ENCODE data around the gene GRK5.
"Not testable (repeated sequence)": the region's sequence is repeated elsewhere in the genome, so short reads cannot be mapped to it uniquely, and the experiment has no call there.

The GRK5 gene

GRCh38 chr10:119207366-119207666 lies at the start of gene GRK5:
Gene GRK5, plus strand, starts transcription at chr10:119207571. Its CDS starts 347 bp downstream, at chr10:119207918.
- peak; percentile 96 for DNase-seq (ENCODE audit: low read depth)

GRCh38 chr10:119159332-119159731 lies 48.0 kb upstream of the GRK5 start:
- DNase-seq (ENCODE audit: low read depth) = no peak

- DNase-seq (ENCODE audit: low read depth) = no peak
Observed at GRCh38 chr10:119161680-119162451, 45.5 kb upstream of the GRK5 start.

- no peak for DNase-seq (ENCODE audit: low read depth)
Observed at GRCh38 chr10:119162452-119163092, 44.8 kb upstream of the GRK5 start.

DNA sequence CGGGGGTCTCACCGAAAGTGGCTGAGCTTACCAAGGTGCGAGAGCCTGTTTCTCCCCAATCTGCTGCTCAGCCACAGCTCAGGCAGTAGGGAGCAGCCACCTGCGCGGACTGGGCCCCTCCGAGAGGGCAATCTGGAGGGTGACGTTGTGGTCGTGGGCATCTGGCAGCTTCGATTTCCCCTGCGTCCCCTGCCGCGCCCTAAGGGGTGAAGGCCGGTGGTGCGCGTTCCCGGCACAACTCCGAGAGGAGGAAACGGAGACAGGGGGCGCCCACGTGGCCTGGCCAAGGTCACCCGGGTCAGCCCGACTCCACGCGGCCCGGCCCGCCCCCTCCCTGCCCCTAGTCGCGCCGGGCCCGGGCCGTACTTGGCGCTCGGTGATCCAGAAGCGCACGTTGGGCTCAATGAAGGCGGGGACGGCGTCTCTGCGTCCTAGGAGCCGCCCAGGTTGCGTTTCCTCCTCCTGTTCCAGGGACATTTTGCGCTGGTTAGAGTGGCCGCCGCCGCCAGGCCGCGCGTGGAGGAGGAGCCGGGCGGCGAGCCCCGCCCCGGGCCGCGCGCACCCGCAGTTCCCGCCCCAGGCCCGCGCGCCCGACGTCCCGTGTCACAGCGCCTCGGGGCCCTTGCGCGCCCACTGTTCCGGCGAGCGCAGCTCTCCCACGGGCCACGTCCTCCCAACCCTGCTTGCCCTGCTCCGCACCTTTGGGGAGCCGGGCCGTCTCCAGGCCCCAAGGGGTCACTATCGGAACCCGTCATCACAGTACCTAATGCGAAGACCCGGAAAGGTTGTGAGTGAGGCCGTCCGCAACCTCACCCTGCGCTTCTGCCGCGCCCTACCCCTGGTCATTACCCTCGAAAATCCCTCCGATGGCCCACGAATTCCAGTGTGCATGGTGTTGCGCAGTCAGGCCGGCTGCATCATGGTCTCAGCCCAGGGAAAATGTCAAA lies 41.9 kb upstream of the GRK5 start, which contains the start of gene SFXN4:
Gene SFXN4, minus strand, starts transcription at position 544 of the 947 bp plus-strand sequence. Its CDS starts 67 bp downstream, at position 477.
- DNase-seq (ENCODE audit: low read depth) = peak; percentile 84

DNA sequence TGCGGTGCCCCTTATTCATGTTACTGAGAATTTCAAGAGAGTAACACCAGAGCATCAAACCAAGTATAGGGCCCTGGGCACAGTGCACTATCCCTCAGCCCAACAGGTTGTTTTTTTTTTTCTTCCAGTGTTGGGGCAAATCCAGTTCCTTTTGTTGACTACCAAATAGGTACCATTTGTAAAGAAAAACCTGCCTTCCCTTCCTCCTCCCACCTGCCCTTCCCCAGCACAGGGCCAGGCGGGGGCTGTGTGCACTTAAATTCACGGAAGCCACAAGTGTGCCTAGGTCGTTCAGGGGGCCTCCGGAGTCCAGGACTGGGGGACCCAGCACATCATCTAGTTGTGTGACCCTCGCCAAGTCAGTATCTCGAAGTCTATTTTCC lies 41.3 kb upstream of the GRK5 start:
- no peak for DNase-seq (ENCODE audit: low read depth)

DNA sequence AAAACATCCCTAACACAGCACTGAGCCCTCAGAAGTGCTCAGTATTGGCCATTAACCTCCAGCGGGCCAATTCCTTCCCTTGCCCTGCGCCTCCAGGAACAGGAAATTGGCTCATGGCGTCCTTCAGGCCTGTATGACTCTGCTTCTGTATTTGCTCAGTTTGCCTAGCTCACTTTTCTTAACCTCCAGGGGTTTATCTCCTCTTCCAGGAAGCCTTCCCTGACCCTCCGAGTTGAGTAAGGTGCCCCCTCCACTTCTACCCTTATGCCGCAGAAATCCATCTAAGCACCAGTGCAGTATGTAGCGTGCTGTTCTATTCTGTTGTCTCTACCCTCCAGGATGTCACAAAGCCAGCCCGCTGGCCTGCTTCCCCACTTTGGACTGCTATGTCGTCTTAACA lies 40.8 kb upstream of the GRK5 start:
- DNase-seq (ENCODE audit: low read depth) = no peak

GRCh38 chr10:119167041-119167440 lies 40.3 kb upstream of the GRK5 start:
- no peak for DNase-seq (ENCODE audit: low read depth)

- no peak for DNase-seq (ENCODE audit: low read depth)
Observed at GRCh38 chr10:119174109-119174508, 33.3 kb upstream of the GRK5 start.

GRCh38 chr10:119176166-119176565 lies 31.2 kb upstream of the GRK5 start:
- no peak for DNase-seq (ENCODE audit: low read depth)

- no peak for DNase-seq (ENCODE audit: low read depth)
Observed at GRCh38 chr10:119177708-119178371, 29.5 kb upstream of the GRK5 start.

DNA sequence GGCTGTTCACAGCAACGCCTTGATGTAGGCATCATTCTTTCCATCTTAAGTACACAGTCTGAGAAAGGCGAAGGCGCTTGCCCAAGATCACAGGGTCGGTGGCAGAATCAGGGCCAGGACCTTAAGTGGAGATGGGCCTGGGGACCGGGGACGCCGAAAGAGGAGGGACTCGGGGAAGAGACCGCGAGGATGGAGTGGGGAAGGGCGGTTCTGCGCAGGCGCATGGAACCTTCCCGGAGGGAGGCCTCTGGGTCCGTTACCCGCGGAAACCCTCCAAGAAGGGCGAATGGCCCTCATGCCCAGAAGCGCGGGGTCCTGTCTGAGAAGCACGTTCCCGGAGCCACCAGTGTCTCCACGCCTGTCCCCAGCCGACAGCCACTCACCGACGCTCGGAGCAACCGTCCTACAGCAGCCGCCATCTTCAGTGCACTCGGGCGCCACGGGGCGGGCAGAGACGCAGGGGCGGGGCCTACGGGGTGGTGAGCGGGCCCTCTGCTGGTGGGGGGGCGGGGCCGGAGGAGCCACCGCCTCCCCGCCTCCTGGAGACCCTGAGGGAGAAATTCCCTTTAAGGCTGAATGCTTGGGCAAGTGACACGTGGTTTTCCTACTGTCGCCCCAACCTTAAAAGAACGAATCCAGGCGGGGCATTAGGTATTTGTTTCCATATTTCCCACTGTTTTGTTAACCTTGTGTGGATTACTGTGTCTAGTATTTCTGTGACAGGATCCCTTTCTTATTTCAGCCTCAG lies 28.8 kb upstream of the GRK5 start, which contains the start of gene PRDX3:
Gene PRDX3, minus strand, starts transcription at position 441 of the 748 bp plus-strand sequence. Its CDS starts 22 bp downstream, at position 419.
- DNase-seq (ENCODE audit: low read depth) = peak; percentile 96

- not testable (repeated sequence) for DNase-seq (ENCODE audit: low read depth)
Observed at GRCh38 chr10:119180850-119181400, 26.4 kb upstream of the GRK5 start.

DNA sequence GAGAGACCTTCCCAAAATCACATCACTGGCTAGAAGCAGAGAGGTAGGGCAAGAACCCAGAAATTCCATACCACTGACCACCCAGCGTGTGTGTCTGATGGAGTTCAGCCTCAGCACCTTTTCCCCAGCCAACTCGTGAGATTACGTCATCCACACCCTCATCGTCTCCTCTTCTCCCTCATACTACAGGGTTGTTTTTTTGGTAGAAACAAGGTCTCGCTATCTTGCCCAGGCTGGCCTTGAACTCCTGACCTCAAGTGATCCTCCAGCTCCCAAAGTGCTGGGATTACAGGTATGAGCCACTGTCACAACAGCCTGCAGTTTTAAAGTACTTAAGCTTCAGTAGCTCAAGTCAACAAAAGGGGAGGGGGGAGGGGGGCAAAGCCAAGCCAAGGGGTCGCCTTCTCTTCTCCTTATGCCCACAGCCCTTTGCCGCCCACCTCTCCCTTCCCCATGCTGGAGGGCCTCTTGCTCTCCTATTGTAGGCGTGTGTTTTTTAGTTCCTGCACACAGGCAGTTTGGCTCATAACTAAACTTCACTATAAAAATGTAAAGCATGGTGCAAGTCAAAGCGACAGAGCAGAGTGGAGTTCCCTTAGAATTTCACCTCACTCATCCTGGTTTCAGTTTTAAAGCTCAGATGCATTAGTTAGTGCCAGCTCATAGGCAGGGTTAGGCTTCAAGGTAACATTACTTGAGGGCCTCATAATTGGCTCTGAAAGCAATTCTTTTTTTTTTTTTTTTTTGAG lies 23.5 kb upstream of the GRK5 start:
- no peak for DNase-seq (ENCODE audit: low read depth)

- no peak for DNase-seq (ENCODE audit: low read depth)
Observed at GRCh38 chr10:119189811-119190282, 17.5 kb upstream of the GRK5 start.

DNA sequence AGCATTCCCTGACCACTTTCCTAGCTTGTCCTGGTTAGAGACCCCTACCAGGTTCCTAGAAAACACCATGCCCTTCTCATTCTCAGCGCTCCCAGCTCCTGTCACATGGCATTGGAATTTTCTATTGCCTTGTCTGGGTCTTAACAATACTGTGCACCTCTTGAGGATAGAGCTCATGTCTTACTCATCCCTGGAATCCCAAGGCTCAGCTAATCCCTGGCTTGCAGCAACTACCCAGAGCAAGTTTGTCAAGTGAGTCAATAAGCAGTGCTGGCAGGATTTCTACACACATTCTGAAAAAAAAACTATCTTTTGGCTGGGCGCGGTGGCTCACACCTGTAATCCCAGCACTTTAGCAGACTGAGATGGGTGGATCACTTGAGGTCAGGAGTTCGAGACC lies 17.0 kb upstream of the GRK5 start:
- DNase-seq (ENCODE audit: low read depth) = no peak

DNA sequence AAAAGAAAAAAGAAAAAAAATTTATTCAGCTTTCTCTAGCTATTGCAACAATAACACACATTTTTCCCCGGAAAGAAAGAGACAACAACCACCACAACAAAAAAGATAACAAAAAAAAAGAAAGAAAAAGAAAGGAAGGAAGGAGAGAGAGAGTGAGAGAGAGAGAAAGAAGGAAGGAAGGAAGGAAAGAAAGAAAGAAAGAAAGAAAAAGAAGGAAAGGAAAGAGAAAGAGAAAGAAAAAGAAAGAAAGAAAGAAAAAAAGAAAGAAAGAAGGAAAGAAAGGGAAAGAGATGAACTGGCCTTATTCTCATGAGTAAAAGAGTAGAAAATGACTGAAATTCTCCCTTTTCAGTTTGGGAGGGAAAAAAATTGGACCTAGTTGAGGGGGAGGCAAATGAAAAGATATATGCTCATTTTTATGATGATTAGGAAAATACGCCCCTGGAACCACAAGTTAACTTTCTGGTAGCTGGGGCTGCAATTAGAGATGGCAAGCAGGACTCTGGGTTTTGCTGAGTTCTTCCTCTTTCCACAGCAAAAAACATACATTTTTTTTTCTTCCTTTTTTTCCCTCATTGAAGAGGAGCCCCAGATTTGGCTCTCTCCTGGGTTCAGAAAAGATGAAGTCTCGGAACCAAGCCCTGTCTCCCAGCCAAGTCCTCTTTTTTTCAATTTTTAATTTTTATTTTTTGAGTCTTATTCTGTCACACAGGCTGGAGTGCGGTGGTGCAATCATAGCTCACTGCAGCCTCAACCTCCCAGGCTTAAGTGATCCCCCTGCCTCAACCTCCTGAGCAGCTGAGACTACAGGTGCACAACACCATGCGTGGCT lies 16.2 kb upstream of the GRK5 start:
- DNase-seq (ENCODE audit: low read depth) = no peak

GRCh38 chr10:119191881-119192280 lies 15.5 kb upstream of the GRK5 start:
- no peak for DNase-seq (ENCODE audit: low read depth)

GRCh38 chr10:119197921-119198320 lies 9.4 kb upstream of the GRK5 start:
- no peak for DNase-seq (ENCODE audit: low read depth)
